ENCODE data around the gene ISYNA1.

DNA sequence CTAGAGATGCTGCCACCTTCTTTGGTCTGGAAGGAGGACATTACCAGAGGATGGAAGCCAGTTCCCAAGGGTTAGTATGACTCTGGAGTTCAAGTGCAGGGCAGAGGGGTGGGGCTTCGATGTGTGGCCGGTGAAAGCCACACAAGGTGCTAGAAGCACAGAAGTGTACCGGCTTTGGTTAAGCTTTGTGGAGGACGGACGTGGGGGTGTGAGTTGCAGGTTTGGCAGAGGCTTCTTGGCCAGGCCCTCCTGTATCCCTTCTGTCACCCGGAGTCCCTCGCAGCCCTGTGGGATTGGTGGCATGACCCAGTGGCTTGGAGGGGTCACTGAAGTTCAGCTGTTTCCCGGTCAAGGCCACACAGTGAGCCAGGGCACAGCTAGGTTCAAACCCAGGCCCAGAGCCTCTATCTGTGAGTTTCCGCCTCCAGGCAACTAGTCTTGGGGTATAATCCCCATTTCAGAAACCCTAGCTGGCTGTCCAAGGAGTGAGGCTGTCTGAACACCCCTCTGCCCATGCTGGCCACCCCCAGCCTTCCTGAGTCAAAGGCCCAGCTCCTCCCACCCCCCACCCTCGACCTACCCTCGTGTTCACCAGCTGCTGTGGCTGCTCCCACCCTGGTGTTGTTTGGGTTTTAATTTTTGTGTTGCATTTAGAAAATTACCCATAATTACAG is 23.3 kb downstream of the ISYNA1 start:
- TF ChIP-seq RXRA (IDR thresholded peaks at IDR 0.05; ENCODE audit: insufficient read depth, low read depth, low read length) (no peak), CTCF (IDR thresholded peaks at IDR 0.05; ENCODE audit: control extremely low read depth in 1 of 3, insufficient read depth in 1 of 3, low read depth in 1 of 3, low read length in 3 of 3) (no peak), GTF2F1 (IDR thresholded peaks at IDR 0.05; ENCODE audit: borderline replicate concordance, low read depth, low read length) (no peak), RFX5 (IDR thresholded peaks at IDR 0.05; ENCODE audit: borderline replicate concordance, low read depth, low read length) (no peak)
- TF ChIP-seq, protein P1, sequence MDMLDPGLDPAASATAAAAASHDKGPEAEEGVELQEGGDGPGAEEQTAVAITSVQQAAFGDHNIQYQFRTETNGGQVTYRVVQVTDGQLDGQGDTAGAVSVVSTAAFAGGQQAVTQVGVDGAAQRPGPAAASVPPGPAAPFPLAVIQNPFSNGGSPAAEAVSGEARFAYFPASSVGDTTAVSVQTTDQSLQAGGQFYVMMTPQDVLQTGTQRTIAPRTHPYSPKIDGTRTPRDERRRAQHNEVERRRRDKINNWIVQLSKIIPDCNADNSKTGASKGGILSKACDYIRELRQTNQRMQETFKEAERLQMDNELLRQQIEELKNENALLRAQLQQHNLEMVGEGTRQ (IDR thresholded peaks at IDR 0.05; ENCODE audit: low read length) = no peak
